ENCODE data around the gene SMIM41. TPM values are rescaled to one million over a fixed set of nuclear protein-coding genes. Genes with fewer than 3 reads are reported as not detected.

The SMIM41 gene
- polyA plus RNA-seq, 1 donor (not counting 4 experiments of a cell fraction or from before 2014, with no cell fraction given) = not detected

DNA sequence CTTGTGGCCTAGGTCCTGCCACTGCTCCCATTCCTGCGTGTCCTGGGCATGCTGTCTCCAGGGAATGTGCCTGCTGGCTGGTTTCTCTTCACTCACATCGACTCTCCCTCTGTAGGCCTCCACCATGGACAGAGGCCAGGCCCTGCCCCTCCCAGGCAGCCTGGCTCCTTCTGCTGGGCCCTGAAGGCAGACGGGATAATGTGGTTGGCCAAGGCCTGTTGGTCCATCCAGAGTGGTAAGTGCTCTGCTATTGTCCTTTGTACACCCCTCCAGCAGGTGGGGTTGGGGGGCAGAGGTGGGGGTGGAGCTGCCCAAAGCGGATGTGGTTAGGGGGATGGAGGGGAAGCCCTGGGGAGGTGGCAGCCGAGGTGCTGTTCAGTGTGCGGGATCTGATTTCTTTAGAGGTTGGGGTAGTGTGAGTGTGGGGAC, 37.8 kb upstream of the SMIM41 start:
- Histone ChIP-seq H3K27ac (ENCODE audit: control insufficient read depth, insufficient read depth, low read length) (no peak overlapping the region), H3K9me1 (ENCODE audit: control insufficient read depth, extremely low read depth, insufficient read depth, low read length) (no peaks in the 10 kb centered on the region), H3K4me2 (ENCODE audit: control insufficient read depth, extremely low read depth, insufficient read depth, low read depth, low read length) (no peak overlapping the region), H3K4me3 (ENCODE audit: control insufficient read depth in 2 of 3, extremely low read depth in 1 of 3, insufficient read depth in 2 of 3, low read depth in 1 of 3, low read length in 3 of 3) (no peak overlapping the region), H2AFZ (ENCODE audit: control insufficient read depth, low read length) (no peak overlapping the region), H4K20me1 (ENCODE audit: control insufficient read depth, extremely low read depth, insufficient read depth, low read length) (no peaks in the 10 kb centered on the region), H3K9me3 (ENCODE audit: control insufficient read depth, low read depth, low read length) (no peaks in the 10 kb centered on the region), H3K4me1 (ENCODE audit: control insufficient read depth, extremely low read depth, insufficient read depth, low read length) (peaks cover 2% of the 10 kb centered on the region), H3K36me3 (ENCODE audit: control insufficient read depth in 2 of 2, extremely low read depth in 1 of 2, insufficient read depth in 2 of 2, low read length in 2 of 2) (no peaks in the 10 kb centered on the region), H3K27me3 (ENCODE audit: control insufficient read depth, extremely low read depth, insufficient read depth, low read length) (no peaks in the 10 kb centered on the region), H3K9ac (ENCODE audit: control insufficient read depth, extremely low read depth, insufficient read depth, low read length) (no peak overlapping the region), H3K79me2 (ENCODE audit: control insufficient read depth, insufficient read depth, low read length) (no peaks in the 10 kb centered on the region)
- no peak for TF ChIP-seq EZH2 (IDR thresholded peaks at IDR 0.05; ENCODE audit: low read length)
- TF ChIP-seq, protein P1, sequence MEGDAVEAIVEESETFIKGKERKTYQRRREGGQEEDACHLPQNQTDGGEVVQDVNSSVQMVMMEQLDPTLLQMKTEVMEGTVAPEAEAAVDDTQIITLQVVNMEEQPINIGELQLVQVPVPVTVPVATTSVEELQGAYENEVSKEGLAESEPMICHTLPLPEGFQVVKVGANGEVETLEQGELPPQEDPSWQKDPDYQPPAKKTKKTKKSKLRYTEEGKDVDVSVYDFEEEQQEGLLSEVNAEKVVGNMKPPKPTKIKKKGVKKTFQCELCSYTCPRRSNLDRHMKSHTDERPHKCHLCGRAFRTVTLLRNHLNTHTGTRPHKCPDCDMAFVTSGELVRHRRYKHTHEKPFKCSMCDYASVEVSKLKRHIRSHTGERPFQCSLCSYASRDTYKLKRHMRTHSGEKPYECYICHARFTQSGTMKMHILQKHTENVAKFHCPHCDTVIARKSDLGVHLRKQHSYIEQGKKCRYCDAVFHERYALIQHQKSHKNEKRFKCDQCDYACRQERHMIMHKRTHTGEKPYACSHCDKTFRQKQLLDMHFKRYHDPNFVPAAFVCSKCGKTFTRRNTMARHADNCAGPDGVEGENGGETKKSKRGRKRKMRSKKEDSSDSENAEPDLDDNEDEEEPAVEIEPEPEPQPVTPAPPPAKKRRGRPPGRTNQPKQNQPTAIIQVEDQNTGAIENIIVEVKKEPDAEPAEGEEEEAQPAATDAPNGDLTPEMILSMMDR (optimal IDR thresholded peaks at IDR 0.05 in 1 of 3, IDR thresholded peaks at IDR 0.05 in 1 of 3, conservative IDR thresholded peaks at IDR 0.05 in 1 of 3; ENCODE audit: extremely low read depth in 1 of 3, insufficient read depth in 2 of 3, low read length in 3 of 3) = no peak
- dilution Hi-C loops (cut with MboI; ENCODE audit: extremely low pct_ligation_motif_present, low sequenced_read_pairs) = no loop called here
- DNase-seq (ENCODE audit: low read depth, low spot score) (no peak), FAIRE-seq (no peak)

GRCh38 chr12:52042706-52043385, 36.7 kb upstream of the SMIM41 start:
- Histone ChIP-seq H3K36me3 (ENCODE audit: control insufficient read depth in 2 of 2, extremely low read depth in 1 of 2, insufficient read depth in 2 of 2, low read length in 2 of 2) (no peaks in the 10 kb centered on the region), H3K79me2 (ENCODE audit: control insufficient read depth, insufficient read depth, low read length) (no peaks in the 10 kb centered on the region), H4K20me1 (ENCODE audit: control insufficient read depth, extremely low read depth, insufficient read depth, low read length) (no peaks in the 10 kb centered on the region), H3K9ac (ENCODE audit: control insufficient read depth, extremely low read depth, insufficient read depth, low read length) (no peak overlapping the region), H3K9me3 (ENCODE audit: control insufficient read depth, low read depth, low read length) (no peaks in the 10 kb centered on the region), H3K27ac (ENCODE audit: control insufficient read depth, insufficient read depth, low read length) (no peak overlapping the region), H3K9me1 (ENCODE audit: control insufficient read depth, extremely low read depth, insufficient read depth, low read length) (no peaks in the 10 kb centered on the region), H3K4me2 (ENCODE audit: control insufficient read depth, extremely low read depth, insufficient read depth, low read depth, low read length) (no peak overlapping the region), H3K4me1 (ENCODE audit: control insufficient read depth, extremely low read depth, insufficient read depth, low read length) (no peaks in the 10 kb centered on the region), H3K4me3 (ENCODE audit: control insufficient read depth in 2 of 3, extremely low read depth in 1 of 3, insufficient read depth in 2 of 3, low read depth in 1 of 3, low read length in 3 of 3) (no peak overlapping the region), H3K27me3 (ENCODE audit: control insufficient read depth, extremely low read depth, insufficient read depth, low read length) (no peaks in the 10 kb centered on the region), H2AFZ (ENCODE audit: control insufficient read depth, low read length) (no peak overlapping the region)
- TF ChIP-seq, protein P1 (optimal IDR thresholded peaks at IDR 0.05 in 1 of 3, IDR thresholded peaks at IDR 0.05 in 1 of 3, conservative IDR thresholded peaks at IDR 0.05 in 1 of 3; ENCODE audit: extremely low read depth in 1 of 3, insufficient read depth in 2 of 3, low read length in 3 of 3) = no peak
- TF ChIP-seq EZH2 (IDR thresholded peaks at IDR 0.05; ENCODE audit: low read length) = no peak
- FAIRE-seq (no peak), DNase-seq (ENCODE audit: low read depth, low spot score) (no peak)
- dilution Hi-C loops (cut with MboI; ENCODE audit: extremely low pct_ligation_motif_present, low sequenced_read_pairs) = no loop called here

Data from keratinocyte (primary cell).